Endodermal cell (in vitro differentiated cells): ENCODE data around the gene TEAD2. TPM values are rescaled to one million over a fixed set of nuclear protein-coding genes. Genes with fewer than 3 reads are reported as not detected.

ENCODE experiments used
- DNase-seq: peaks from one replicate; pipeline ENCODE4 v3.0.0-alpha.2; 2017
- H3K27ac ChIP-seq: 2 replicates; pipeline ENCODE4 v1.5.1; 2013; ENCODE audit warnings: mild to moderate bottlenecking, low read depth, low read length, moderate library complexity
- H3K27me3 ChIP-seq: 2 replicates; pipeline ENCODE4 v1.6.1; 2013; ENCODE audit warnings: mild to moderate bottlenecking, low read length, moderate library complexity; ENCODE audit not compliant: insufficient read depth, control insufficient read depth, poor library complexity, severe bottlenecking
- H3K36me3 ChIP-seq: 2 replicates; pipeline ENCODE4 v1.7.0; 2013; ENCODE audit warnings: mild to moderate bottlenecking, low read length, moderate library complexity; ENCODE audit not compliant: control insufficient read depth, insufficient read depth
- H3K4me1 ChIP-seq: one replicate; pipeline ENCODE4 v1.7.0; 2013; ENCODE audit warnings: low read length; ENCODE audit not compliant: control insufficient read depth, insufficient read depth
- H3K4me3 ChIP-seq: 2 replicates; pipeline ENCODE4 v1.5.1; 2013; ENCODE audit warnings: mild to moderate bottlenecking, low read length, moderate library complexity
- H3K9ac ChIP-seq: 2 replicates; pipeline ENCODE4 v1.6.1; 2013; ENCODE audit warnings: mild to moderate bottlenecking, low read length, moderate library complexity; ENCODE audit not compliant: poor library complexity, severe bottlenecking; ENCODE audit errors: extremely low read depth
- H3K9me3 ChIP-seq: 2 replicates; pipeline ENCODE4 v1.6.1; 2013; ENCODE audit warnings: mild to moderate bottlenecking, low read length, moderate library complexity; ENCODE audit not compliant: control insufficient read depth
- H3K27ac Mint-ChIP-seq: 2 replicates; pipeline ENCODE4 v1.8.0; 2020; ENCODE audit warnings: mixed read lengths
- H3K27me3 Mint-ChIP-seq: 2 replicates; pipeline ENCODE4 v1.8.0; 2021; ENCODE audit warnings: mild to moderate bottlenecking, mixed read lengths; ENCODE audit not compliant: insufficient read depth
- H3K36me3 Mint-ChIP-seq: 2 replicates; pipeline ENCODE4 v1.8.0; 2020; ENCODE audit warnings: low read depth, mixed read lengths
- H3K4me1 Mint-ChIP-seq: 2 replicates; pipeline ENCODE4 v1.8.0; 2020; ENCODE audit warnings: mixed read lengths
- H3K4me3 Mint-ChIP-seq: 2 replicates; pipeline ENCODE4 v1.8.0; 2020; ENCODE audit warnings: mild to moderate bottlenecking, moderate library complexity, mixed read lengths
- H3K9me3 Mint-ChIP-seq: 2 replicates; pipeline ENCODE4 v1.8.0; 2020; ENCODE audit warnings: mild to moderate bottlenecking, mixed read lengths
- WGBS, 2 experiments: methylation state at CpG; one replicate each; pipeline versions ENCODE4 v1.1.5 to v1.1.7; 2013; ENCODE audit warnings: missing lambda C conversion rate in 2 of 2, mixed read lengths in 1 of 2; ENCODE audit not compliant: insufficient coverage in 1 of 2, insufficient read length in 1 of 2; 5-methylcytosine and 5-hydroxymethylcytosine counted together
- total RNA-seq, 2 donors: library from RNA; stranded (reverse); fragmentation: NEBNext Ultra II Directional in 1 of 2; extraction: Animal tissue kit (Norgen Biotek cat#: 25700) in 1 of 2; gene quantifications; 2 replicates in 1 of 2; 3 replicates in 1 of 2; pipeline ENCODE4 v1.2.1, GENCODE V29; 2021
- TF ChIP-seq, protein P1 (sequence below): fragments of 200-600 bp; sonication (generic); conservative IDR thresholded peaks from 2 replicates; pipeline ENCODE4 v1.5.0; 2021; ENCODE audit warnings: antibody characterized with exemption, mild to moderate bottlenecking

TEAD2 gene
- total RNA-seq, 2 donors from 2014 or later = 142 to 166 TPM

DNA sequence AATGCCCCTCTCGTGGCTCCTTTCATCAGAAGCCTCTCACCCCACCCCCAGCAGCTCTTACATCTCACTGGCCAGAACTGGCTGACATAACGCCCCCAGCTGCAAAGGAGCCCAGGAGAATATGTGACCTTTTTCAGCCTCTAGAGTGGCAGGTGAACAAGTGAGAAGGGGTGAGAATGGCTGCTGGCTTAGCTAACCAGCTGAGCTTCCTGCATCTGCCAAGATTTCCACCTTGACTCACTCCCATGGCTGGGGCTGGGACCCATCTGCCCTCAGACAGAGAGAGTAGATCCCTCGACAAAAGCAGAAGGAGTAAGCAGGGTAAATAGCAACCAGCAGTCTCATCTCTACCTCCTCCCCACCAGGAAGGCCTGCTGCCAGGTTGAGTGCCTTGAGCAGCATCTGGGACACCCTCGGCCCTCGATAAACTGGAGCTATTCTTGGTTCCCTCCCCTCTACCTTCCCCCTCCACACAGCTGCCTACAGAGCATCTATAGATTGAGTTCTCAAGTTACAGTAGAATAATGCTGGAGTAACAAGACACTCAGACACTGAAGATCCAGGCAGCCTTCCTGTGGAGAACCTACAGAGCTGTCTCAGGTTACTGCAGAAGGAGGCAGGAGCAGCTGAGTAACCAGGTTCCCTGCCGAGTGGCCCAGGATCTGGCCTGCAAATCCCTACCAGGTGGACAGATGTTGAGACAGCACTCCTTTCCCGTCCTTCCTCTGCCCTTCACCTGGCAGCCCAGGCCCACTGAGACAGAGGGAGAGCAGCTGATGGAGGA, 41.4 kb upstream of the TEAD2 start:
- H3K4me1 Mint-ChIP-seq = peaks cover 18% of the 10 kb centered on the region
- TF ChIP-seq, protein P1, sequence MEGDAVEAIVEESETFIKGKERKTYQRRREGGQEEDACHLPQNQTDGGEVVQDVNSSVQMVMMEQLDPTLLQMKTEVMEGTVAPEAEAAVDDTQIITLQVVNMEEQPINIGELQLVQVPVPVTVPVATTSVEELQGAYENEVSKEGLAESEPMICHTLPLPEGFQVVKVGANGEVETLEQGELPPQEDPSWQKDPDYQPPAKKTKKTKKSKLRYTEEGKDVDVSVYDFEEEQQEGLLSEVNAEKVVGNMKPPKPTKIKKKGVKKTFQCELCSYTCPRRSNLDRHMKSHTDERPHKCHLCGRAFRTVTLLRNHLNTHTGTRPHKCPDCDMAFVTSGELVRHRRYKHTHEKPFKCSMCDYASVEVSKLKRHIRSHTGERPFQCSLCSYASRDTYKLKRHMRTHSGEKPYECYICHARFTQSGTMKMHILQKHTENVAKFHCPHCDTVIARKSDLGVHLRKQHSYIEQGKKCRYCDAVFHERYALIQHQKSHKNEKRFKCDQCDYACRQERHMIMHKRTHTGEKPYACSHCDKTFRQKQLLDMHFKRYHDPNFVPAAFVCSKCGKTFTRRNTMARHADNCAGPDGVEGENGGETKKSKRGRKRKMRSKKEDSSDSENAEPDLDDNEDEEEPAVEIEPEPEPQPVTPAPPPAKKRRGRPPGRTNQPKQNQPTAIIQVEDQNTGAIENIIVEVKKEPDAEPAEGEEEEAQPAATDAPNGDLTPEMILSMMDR = no peak
- peak overlapping the region; percentile 70 for H3K4me3 ChIP-seq
- no peaks in the 10 kb centered on the region for H3K27me3 ChIP-seq
- no peaks in the 10 kb centered on the region for H3K9me3 Mint-ChIP-seq
- WGBS, 2 experiments = 17 to 33% methylated on average over 1 to 7 of the region's 7 CpGs
- H3K27ac ChIP-seq = peak overlapping the region; percentile 16
- no peaks in the 10 kb centered on the region for H3K36me3 Mint-ChIP-seq
- peak overlapping the region; percentile 23 for H3K4me3 Mint-ChIP-seq
- H3K27ac Mint-ChIP-seq = peak overlapping the region; percentile 92
- no peaks in the 10 kb centered on the region for H3K36me3 ChIP-seq
- peak; percentile 94 for DNase-seq
- H3K4me1 ChIP-seq = peaks cover 13% of the 10 kb centered on the region
- peaks cover 7% of the 10 kb centered on the region for H3K27me3 Mint-ChIP-seq
- no peaks in the 10 kb centered on the region for H3K9me3 ChIP-seq
- H3K9ac ChIP-seq = peak overlapping the region; percentile 13

DNA sequence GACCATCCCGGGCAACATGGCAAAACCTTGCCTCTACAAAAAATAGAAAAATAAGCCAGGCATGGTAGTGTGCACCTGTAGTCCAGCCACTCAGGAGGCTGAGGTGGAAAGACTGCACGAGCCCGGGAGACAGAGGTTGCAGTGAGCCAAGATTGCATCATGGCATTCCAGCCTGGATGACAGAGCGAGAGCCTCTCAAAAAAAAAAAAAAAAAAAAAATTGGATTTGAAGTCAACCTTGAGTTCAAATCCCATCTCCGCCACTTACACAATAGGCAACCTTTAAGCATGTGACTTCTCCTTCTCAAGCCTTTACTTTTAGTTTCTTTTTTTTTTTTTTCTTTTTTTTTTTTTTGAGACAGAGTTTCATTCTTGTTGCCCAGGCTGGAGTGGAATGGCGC, 37.8 kb upstream of the TEAD2 start:
- TF ChIP-seq, protein P1 = no peak
- Histone ChIP-seq H3K27me3 (no peaks in the 10 kb centered on the region), H3K4me3 (no peak overlapping the region), H3K9me3 (no peaks in the 10 kb centered on the region), H3K4me1 (peaks cover 13% of the 10 kb centered on the region), H3K36me3 (no peaks in the 10 kb centered on the region), H3K9ac (no peak overlapping the region), H3K27ac (no peak overlapping the region)
- Mint-ChIP-seq H3K36me3 (no peaks in the 10 kb centered on the region), H3K27ac (no peak overlapping the region), H3K9me3 (no peaks in the 10 kb centered on the region), H3K27me3 (no peaks in the 10 kb centered on the region), H3K4me1 (peaks cover 26% of the 10 kb centered on the region), H3K4me3 (no peak overlapping the region)
- no peak for DNase-seq
- WGBS, 2 experiments = 87 to 91% methylated on average over 4 to 6 of the region's 6 CpGs

DNA sequence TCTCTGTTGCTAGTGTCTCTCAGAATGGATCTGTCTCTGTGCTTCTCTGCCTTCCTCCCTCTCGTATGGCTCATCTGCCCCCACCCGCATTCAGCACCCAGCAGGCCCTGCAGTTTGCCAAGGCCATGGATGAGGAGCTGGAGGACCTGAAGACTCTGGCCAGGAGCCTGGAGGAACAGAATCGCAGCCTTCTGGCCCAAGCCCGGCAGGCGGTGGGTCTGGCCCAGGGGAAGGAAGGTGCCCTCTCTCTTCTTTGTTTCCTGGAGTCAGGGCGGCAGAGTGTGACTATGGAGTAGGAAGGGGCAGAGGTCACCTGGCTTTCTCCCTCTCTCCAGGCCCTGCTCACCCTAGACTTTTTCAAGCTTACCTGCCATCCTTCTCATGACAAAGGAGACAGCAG, 36.7 kb upstream of the TEAD2 start:
- H3K27me3 ChIP-seq = no peaks in the 10 kb centered on the region
- peaks cover 7% of the 10 kb centered on the region for H3K4me1 ChIP-seq
- Mint-ChIP-seq H3K4me3 (no peak overlapping the region), H3K27me3 (no peaks in the 10 kb centered on the region), H3K4me1 (peaks cover 20% of the 10 kb centered on the region), H3K9me3 (no peaks in the 10 kb centered on the region), H3K27ac (no peak overlapping the region), H3K36me3 (no peaks in the 10 kb centered on the region)
- H3K4me3 ChIP-seq = no peak overlapping the region
- 94 to 95% methylated on average over 3 to 5 of the region's 6 CpGs for WGBS, 2 experiments
- TF ChIP-seq, protein P1 = no peak
- H3K27ac ChIP-seq = no peak overlapping the region
- peak; percentile 44 for DNase-seq
- no peaks in the 10 kb centered on the region for H3K9me3 ChIP-seq
- no peak overlapping the region for H3K9ac ChIP-seq
- no peaks in the 10 kb centered on the region for H3K36me3 ChIP-seq
